Measurements from ENCODE around the gene TMTC4.

- no peak for TF ChIP-seq POLR2A (IDR thresholded peaks at IDR 0.05)
- TF ChIP-seq, protein P1, sequence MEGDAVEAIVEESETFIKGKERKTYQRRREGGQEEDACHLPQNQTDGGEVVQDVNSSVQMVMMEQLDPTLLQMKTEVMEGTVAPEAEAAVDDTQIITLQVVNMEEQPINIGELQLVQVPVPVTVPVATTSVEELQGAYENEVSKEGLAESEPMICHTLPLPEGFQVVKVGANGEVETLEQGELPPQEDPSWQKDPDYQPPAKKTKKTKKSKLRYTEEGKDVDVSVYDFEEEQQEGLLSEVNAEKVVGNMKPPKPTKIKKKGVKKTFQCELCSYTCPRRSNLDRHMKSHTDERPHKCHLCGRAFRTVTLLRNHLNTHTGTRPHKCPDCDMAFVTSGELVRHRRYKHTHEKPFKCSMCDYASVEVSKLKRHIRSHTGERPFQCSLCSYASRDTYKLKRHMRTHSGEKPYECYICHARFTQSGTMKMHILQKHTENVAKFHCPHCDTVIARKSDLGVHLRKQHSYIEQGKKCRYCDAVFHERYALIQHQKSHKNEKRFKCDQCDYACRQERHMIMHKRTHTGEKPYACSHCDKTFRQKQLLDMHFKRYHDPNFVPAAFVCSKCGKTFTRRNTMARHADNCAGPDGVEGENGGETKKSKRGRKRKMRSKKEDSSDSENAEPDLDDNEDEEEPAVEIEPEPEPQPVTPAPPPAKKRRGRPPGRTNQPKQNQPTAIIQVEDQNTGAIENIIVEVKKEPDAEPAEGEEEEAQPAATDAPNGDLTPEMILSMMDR (IDR thresholded peaks at IDR 0.05) = no peak
Observed at GRCh38 chr13:100657881-100658315, 16.7 kb downstream of the TMTC4 start.
